Heart left ventricle (tissue), 16 donors: Measurements from ENCODE around the gene RIOK2. TPM values are rescaled to one million over a fixed set of nuclear protein-coding genes. Genes with fewer than 3 reads are reported as not detected.
"Not testable (repeated sequence)": the region's sequence is repeated elsewhere in the genome, so short reads cannot be mapped to it uniquely, and the experiment has no call there.

Experiments used
- ATAC-seq, 4 donors: fragments of 200-7000 bp; cut with Tn5 transposase; one replicate each; pipeline ENCODE4 v1.9.1; 2020 to 2022; ENCODE audit warnings: moderate library complexity in 4 of 4, mild to moderate bottlenecking in 3 of 4, moderate number of reproducible peaks in 1 of 4
- DNase-seq, 5 donors: peaks; one replicate each; pipeline ENCODE4 v3.0.0-alpha.2; 2020
- H3K27ac ChIP-seq, 12 donors: fragments of 200-600 bp; sonication (generic) in 4 of 12; one replicate each; pipeline versions ENCODE4 v1.5.0 to v1.8.0; 2016 to 2022; ENCODE audit warnings: mild to moderate bottlenecking in 2 of 12
- H3K27me3 ChIP-seq, 9 donors: fragments of 200-600 bp; sonication (generic) in 2 of 9; one replicate each; pipeline versions ENCODE4 v1.5.1 to v1.8.0; 2016 to 2022; ENCODE audit warnings: mild to moderate bottlenecking in 3 of 9
- H3K36me3 ChIP-seq, 9 donors: fragments of 200-600 bp; sonication (generic) in 2 of 9; one replicate each; pipeline versions ENCODE4 v1.5.0 to v1.8.0; 2018 to 2022; ENCODE audit warnings: mild to moderate bottlenecking in 2 of 9
- H3K4me1 ChIP-seq, 12 donors: fragments of 200-600 bp; sonication (generic) in 4 of 12; one replicate each; pipeline versions ENCODE4 v1.5.0 to v1.8.0; 2016 to 2022; ENCODE audit warnings: mild to moderate bottlenecking in 3 of 12
- H3K4me3 ChIP-seq, 12 donors: fragments of 200-600 bp; sonication (generic) in 4 of 12; one replicate each; pipeline versions ENCODE4 v1.5.0 to v1.8.0; 2017 to 2022; ENCODE audit warnings: mild to moderate bottlenecking in 9 of 12, moderate library complexity in 4 of 12
- H3K9me3 ChIP-seq, 12 donors: fragments of 200-600 bp; sonication (generic) in 4 of 12; one replicate each; pipeline versions ENCODE4 v1.5.0 to v1.8.0; 2016 to 2022; ENCODE audit warnings: mild to moderate bottlenecking in 1 of 12
- POLR2A ChIP-seq, 2 donors: fragments of 450-650 bp; IDR thresholded peaks; one replicate each; pipeline ENCODE4 v1.6.1; 2017; ENCODE audit warnings: antibody characterized with exemption in 2 of 2, mild to moderate bottlenecking in 2 of 2, moderate library complexity in 2 of 2
- WGBS, 4 donors: extraction: QIAGEN DNeasy Blood & Tissue Kit in 2 of 4; methylation state at CpG; one replicate each; pipeline versions ENCODE4 v1.1.5 to v1.1.7; 2013 to 2018; 5-methylcytosine and 5-hydroxymethylcytosine counted together
- intact Hi-C, 10 donors: fragments of 100-400 bp; cut with DNase I; formaldehyde crosslinking; loops; one replicate each; pipeline versions ENCODE4 v1.11.1 to v1.14.2; 2022
- polyA plus RNA-seq, 2 donors: library from polyadenylated mRNA; stranded (reverse); fragments of 200-250 nt; gene quantifications; one replicate each; pipeline ENCODE4 v1.2.3, GENCODE V29; 2013
- total RNA-seq, 9 donors: library from RNA; depleted of rRNA in 2 of 9; stranded (reverse); fragments of >200 nt in 2 of 9; fragmentation: NEBNext Ultra II Directional in 3 of 9; extraction: Animal tissue kit (Norgen Biotek cat#: 25700) in 3 of 9; gene quantifications; one replicate each; pipeline versions ENCODE4 v1.1.0 to v1.2.4, GENCODE V29; 2016 to 2023
- TF ChIP-seq, protein P1 (sequence below), 12 donors: fragments of 200-600 bp; sonication (generic) in 4 of 12; IDR thresholded peaks; one replicate each; pipeline versions ENCODE4 v1.5.0 to v1.8.0; 2018 to 2022; ENCODE audit warnings: antibody characterized with exemption in 12 of 12, mild to moderate bottlenecking in 5 of 12
- donor health status: ischemic (EF 13 %, LVEDD 7.1; RV severe dilation, severe dysfunction).
- donor health status: healthy with polysubstance abuse.
- donor health status: DM: no; HTN: yes; CAD: no.
- donor health status: DM: no; HTN: no; CAD: no.
- donor health status: ischemic (EF 25% LVEDD 6.9; RV normal size, moderate dysfunction).
- donor health status: ischemic (EF 25% LVEDD 5.7; RV mildly dilated, moderate dysfunction).
- donor health status: healthy.
- donor health status: DM: yes; HTN: yes; CAD: no.
- donor health status: ischemic (EF 35%, LVEDD 5.7; RV mildly dilated, moderate dysfunction).
- donor health status: nonischemic (EF 11% LVEDD 7.7; RV severe dilation, severe dysfunction).
- donor health status: DM: yes; HTN: yes; CAD: no.
- donor health status: PGD.
- donor health status: ischemic (EF 29% LVEDD 5.4; RV normal size, mild dysfunction).
- donor health status: nonischemic (EF 23%, LVEDD 6.1; RV moderate dilation, normal function).

The RIOK2 gene
- total and polyA plus RNA-seq, 11 donors: 8.2 to 23.6 (median 16.9) TPM

DNA sequence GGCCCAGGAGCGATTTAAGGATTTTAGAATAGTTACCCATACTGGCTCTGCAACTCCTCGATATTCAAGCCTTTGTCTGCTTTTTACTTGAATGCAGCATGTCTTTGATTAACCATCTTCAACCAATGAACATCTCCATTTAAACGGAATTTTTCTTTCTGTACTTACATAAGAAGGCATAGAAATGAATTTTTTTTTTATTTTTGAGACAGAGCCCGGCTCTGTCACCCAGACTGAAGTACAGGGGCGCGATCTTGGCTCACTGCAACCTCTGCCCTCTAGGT, 825 bp upstream of the RIOK2 start:
- no peak for TF ChIP-seq POLR2A (IDR thresholded peaks at IDR 0.05)
- TF ChIP-seq, protein P1, sequence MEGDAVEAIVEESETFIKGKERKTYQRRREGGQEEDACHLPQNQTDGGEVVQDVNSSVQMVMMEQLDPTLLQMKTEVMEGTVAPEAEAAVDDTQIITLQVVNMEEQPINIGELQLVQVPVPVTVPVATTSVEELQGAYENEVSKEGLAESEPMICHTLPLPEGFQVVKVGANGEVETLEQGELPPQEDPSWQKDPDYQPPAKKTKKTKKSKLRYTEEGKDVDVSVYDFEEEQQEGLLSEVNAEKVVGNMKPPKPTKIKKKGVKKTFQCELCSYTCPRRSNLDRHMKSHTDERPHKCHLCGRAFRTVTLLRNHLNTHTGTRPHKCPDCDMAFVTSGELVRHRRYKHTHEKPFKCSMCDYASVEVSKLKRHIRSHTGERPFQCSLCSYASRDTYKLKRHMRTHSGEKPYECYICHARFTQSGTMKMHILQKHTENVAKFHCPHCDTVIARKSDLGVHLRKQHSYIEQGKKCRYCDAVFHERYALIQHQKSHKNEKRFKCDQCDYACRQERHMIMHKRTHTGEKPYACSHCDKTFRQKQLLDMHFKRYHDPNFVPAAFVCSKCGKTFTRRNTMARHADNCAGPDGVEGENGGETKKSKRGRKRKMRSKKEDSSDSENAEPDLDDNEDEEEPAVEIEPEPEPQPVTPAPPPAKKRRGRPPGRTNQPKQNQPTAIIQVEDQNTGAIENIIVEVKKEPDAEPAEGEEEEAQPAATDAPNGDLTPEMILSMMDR (IDR thresholded peaks at IDR 0.05): no peak
- H3K9me3 ChIP-seq: no peaks in the 10 kb centered on the region
- 37 to 56% (median 47%) methylated on average over 6 of the region's 6 CpGs for WGBS, 4 donors
- peaks cover 0 to 12% (median 4%) of the 10 kb centered on the region in 9 donors for H3K36me3 ChIP-seq
- no peak for ATAC-seq
- peaks cover 0 to 32% (median 20%) of the 10 kb centered on the region in 12 donors for H3K4me1 ChIP-seq
- peak overlapping the region in 11 of 12 donors; percentile 64 to 97 (median 82) for H3K4me3 ChIP-seq
- peak overlapping the region in 11 of 12 donors; percentile 89 to 94 (median 91) for H3K27ac ChIP-seq
- intact Hi-C loops: loop anchor here in 4 of 10 donors (5.0 to 10.0 kb wide), 4 partner anchors 247 to 1629 kb away; partner anchors contain the start of genes ARSK (in 1 of the 4), LNPEP (in 1 of the 4), RGMB (in 1 of the 4) and SKIC3 (in 1 of the 4)
- H3K27me3 ChIP-seq: no peaks in the 10 kb centered on the region
- DNase-seq: no peak

DNA sequence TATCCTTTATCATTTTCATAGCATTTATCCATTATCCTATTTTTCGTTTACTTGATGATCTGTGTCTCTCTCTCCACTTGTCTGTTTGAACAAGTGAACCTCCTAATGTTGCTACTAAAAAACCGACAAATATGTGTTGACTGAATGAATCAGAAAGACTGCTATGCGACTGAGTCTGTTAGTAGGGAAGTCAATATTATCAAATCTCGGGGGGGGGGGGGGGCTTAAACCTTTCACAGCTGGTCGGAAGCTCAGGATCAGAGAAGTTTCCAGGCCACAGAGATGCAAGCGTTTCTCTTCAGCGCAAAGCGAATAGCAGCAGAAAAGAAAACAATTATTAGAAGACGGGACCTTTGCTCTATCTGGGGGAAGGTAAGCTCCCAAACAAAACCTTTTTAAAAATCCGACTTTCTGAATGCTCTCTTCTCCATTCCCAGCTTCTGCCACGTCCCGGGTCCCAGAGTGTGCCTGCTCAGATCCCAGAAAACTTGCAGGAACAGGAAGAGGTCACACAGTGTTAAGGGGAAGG, 412 bp downstream of the RIOK2 start:
- ATAC-seq (no peak), DNase-seq (no peak)
- Histone ChIP-seq H3K4me3 (peak overlapping the region; percentile 48 to 97 (median 78)), H3K4me1 (peaks cover 0 to 32% (median 20%) of the 10 kb centered on the region in 12 donors), H3K27ac (peak overlapping the region; percentile 88 to 94 (median 91)), H3K27me3 (no peaks in the 10 kb centered on the region), H3K9me3 (no peaks in the 10 kb centered on the region), H3K36me3 (peaks cover 0 to 25% (median 15%) of the 10 kb centered on the region in 9 donors)
- TF ChIP-seq, protein P1 (IDR thresholded peaks at IDR 0.05): no peak
- TF ChIP-seq POLR2A (IDR thresholded peaks at IDR 0.05): no peak
- intact Hi-C loops: loop anchor here in 4 of 10 donors (5.0 to 10.0 kb wide), 4 partner anchors 245 to 1628 kb away; partner anchors contain the start of genes ARSK (in 1 of the 4), LNPEP (in 1 of the 4), RGMB (in 1 of the 4) and SKIC3 (in 1 of the 4)
- WGBS, 4 donors: 0 to 1% (median 0%) methylated on average over 12 of the region's 12 CpGs

DNA sequence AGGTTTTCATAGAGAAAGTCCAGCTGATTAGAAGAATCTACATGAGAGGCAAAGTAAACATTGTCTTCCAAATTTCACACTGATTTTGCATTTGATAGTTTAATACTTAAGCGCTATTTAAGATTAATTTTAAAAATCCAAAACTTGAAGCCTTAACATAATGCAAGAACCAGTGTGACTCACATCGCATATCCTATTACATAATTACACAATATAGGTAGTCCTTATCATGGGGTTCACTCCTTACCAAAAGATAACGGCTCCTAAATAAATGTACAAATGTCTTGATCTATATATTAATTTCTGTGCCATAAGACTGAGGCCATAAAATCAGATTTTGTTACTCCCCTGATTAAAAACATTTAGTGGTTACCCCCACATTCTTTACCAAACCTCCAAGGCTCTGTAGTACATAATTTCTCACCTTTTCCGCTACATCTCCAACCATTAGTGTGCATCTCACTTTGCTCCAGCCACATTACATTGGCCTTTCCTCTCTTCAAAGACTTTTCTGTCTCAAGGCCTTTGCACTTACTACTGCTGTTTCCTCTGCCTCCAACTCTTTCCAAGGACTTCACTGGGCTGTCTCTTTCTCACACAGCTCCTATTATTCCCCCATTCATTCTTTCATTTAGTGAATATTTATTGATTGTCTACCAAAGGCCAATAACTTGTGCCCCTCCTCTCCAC, 1.0 kb downstream of the RIOK2 start:
- ATAC-seq: no peak
- TF ChIP-seq, protein P1 (IDR thresholded peaks at IDR 0.05): no peak
- TF ChIP-seq POLR2A (IDR thresholded peaks at IDR 0.05): no peak
- Histone ChIP-seq H3K4me1 (peaks cover 0 to 32% (median 20%) of the 10 kb centered on the region in 12 donors), H3K36me3 (peaks cover 0 to 31% (median 22%) of the 10 kb centered on the region in 9 donors), H3K27ac (peak overlapping the region in 6 of 12 donors; percentile 89 to 94 (median 92)), H3K27me3 (no peaks in the 10 kb centered on the region), H3K9me3 (no peaks in the 10 kb centered on the region), H3K4me3 (peak overlapping the region; percentile 48 to 97 (median 78))
- no peak for DNase-seq
- intact Hi-C loops: loop anchor here in 4 of 10 donors (5.0 to 10.0 kb wide), 4 partner anchors 245 to 1627 kb away; partner anchors contain the start of genes ARSK (in 1 of the 4), LNPEP (in 1 of the 4), RGMB (in 1 of the 4) and SKIC3 (in 1 of the 4)
- WGBS, 4 donors: 73 to 86% (median 82%) methylated on average over 4 of the region's 4 CpGs

DNA sequence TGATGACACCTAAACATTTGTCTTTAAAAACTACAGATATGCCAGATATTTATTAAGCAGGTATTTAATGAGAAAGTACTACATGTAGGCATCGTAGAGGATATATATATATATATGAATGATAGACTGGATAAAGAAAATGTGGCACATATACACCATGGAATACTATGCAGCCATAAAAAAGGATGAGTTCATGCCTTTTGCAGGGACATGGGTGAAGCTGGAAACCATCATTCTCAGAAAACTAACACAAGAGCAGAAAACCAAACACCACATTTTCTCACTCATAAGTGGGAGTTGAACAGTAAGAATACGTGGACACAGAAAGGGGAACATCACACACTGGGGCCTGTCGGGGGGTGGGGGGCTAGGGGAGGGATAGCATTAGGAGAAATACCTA, 3.6 kb downstream of the RIOK2 start:
- DNase-seq, H3K4me3 ChIP-seq, ATAC-seq, H3K27ac ChIP-seq, H3K27me3 ChIP-seq, H3K9me3 ChIP-seq: not testable (repeated sequence)
- Histone ChIP-seq H3K4me1 (peaks cover 0 to 31% (median 20%) of the 10 kb centered on the region in 12 donors), H3K36me3 (peaks cover 0 to 56% (median 47%) of the 10 kb centered on the region in 9 donors)
- 60 to 97% (median 81%) methylated on average over 3 of the region's 3 CpGs for WGBS, 4 donors
- intact Hi-C loops: loop anchor here in 1 of 10 donors (10.0 kb wide), 1 partner anchor 1645 kb away; no protein-coding TSS in a partner anchor
